ENCODE results near the gene LIFR.

LIFR gene

DNA sequence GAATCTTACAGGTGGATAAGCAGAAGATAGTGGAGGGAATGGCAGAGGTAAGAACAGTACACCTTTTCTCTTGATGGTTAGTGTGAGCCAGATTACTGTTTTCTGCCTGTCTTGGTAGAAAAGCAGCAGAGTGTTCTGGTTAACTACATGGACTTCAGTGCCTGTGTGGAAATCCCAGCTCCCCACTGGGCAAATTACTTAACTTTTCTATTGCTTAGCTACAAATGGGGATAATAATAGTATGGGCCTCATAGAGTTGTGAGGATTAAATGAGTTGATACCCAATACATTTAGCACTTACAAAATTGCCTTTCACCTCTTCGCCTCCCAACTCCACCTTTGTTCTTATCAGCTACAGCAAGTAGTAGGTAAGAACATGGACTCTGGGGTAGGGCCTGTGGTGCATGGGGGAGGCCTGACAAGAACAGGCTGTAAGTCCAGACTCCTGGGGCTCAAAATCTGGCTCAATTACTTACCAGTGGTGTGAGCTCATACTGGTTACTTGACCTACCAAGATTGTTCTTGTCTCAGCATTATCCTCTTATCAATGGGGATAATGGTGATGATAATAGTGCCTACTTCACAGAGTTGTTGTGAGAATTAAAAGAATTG is 125.1 kb downstream of the LIFR start:
- TF ChIP-seq, protein P1, sequence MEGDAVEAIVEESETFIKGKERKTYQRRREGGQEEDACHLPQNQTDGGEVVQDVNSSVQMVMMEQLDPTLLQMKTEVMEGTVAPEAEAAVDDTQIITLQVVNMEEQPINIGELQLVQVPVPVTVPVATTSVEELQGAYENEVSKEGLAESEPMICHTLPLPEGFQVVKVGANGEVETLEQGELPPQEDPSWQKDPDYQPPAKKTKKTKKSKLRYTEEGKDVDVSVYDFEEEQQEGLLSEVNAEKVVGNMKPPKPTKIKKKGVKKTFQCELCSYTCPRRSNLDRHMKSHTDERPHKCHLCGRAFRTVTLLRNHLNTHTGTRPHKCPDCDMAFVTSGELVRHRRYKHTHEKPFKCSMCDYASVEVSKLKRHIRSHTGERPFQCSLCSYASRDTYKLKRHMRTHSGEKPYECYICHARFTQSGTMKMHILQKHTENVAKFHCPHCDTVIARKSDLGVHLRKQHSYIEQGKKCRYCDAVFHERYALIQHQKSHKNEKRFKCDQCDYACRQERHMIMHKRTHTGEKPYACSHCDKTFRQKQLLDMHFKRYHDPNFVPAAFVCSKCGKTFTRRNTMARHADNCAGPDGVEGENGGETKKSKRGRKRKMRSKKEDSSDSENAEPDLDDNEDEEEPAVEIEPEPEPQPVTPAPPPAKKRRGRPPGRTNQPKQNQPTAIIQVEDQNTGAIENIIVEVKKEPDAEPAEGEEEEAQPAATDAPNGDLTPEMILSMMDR (conservative IDR thresholded peaks at IDR 0.05; ENCODE audit: low read depth, low read length): no peak
- H3K27ac ChIP-seq: no peak overlapping the region
- no peak overlapping the region for H3K4me3 ChIP-seq (IDR thresholded peaks at IDR 0.05; ENCODE audit: insufficient read depth, low read depth, low read length)
- H3K79me2 ChIP-seq (ENCODE audit: insufficient read depth, low read depth): no peaks in the 10 kb centered on the region
- H3K36me3 ChIP-seq (ENCODE audit: insufficient read depth): no peaks in the 10 kb centered on the region
- H3K9ac ChIP-seq: no peak overlapping the region
- H3K4me2 ChIP-seq: no peak overlapping the region
- H2AFZ ChIP-seq (ENCODE audit: low read depth): no peak overlapping the region
- H3K4me1 ChIP-seq (ENCODE audit: low read depth, poor library complexity, severe bottlenecking): no peaks in the 10 kb centered on the region
- H3K27me3 ChIP-seq (ENCODE audit: insufficient read depth, low read depth): no peaks in the 10 kb centered on the region
- no peaks in the 10 kb centered on the region for H4K20me1 ChIP-seq (ENCODE audit: insufficient read depth)

DNA sequence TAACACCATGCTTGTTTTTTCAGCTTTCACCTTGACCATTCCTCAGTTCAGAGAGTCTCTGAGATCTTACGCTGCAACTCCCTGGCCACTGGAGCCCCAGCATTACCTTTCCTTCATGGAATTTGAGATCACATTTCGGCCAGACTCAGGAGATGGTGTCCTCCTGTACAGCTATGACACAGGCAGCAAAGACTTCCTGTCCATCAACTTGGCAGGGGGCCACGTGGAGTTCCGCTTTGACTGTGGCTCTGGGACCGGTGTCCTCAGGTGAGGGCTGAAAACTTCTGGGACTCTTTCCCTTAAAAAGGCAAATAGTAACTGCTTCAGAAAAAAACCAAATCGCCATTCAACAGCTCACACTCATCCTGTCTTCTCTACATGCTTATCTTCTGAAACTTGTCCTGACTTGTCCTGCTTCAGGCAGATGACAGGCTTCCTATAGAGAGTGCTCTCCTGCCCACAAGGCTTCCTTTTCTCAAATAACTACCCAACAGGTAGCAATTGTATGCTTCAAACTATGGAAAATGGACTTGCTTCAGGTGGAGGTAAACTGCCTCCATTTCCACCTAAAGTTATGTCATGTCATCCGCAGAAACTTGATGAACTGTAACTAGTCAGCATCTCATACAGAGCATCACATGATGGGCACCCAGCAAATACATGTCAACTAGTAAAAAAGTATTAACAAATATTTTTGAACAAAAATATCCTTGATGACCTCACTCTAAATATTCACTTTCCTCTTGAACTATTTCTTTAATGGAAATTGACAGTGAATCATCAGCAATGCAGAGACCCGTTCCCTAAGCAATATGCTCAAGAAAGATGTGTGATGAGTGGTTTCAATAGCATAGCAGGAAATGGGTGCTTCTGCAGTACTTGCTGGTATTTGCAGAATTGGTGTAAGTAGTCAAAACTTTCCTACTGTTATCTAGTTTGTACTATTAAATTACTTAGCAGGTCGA is 129.2 kb downstream of the LIFR start:
- Histone ChIP-seq H3K4me3 (IDR thresholded peaks at IDR 0.05; ENCODE audit: insufficient read depth, low read depth, low read length) (no peak overlapping the region), H3K27me3 (ENCODE audit: insufficient read depth, low read depth) (no peaks in the 10 kb centered on the region), H3K36me3 (ENCODE audit: insufficient read depth) (no peaks in the 10 kb centered on the region), H3K79me2 (ENCODE audit: insufficient read depth, low read depth) (no peaks in the 10 kb centered on the region), H3K27ac (no peak overlapping the region), H2AFZ (ENCODE audit: low read depth) (no peak overlapping the region), H4K20me1 (ENCODE audit: insufficient read depth) (no peaks in the 10 kb centered on the region), H3K9ac (no peak overlapping the region), H3K4me1 (ENCODE audit: low read depth, poor library complexity, severe bottlenecking) (no peaks in the 10 kb centered on the region), H3K4me2 (no peak overlapping the region)
- TF ChIP-seq, protein P1 (conservative IDR thresholded peaks at IDR 0.05; ENCODE audit: low read depth, low read length): no peak

DNA sequence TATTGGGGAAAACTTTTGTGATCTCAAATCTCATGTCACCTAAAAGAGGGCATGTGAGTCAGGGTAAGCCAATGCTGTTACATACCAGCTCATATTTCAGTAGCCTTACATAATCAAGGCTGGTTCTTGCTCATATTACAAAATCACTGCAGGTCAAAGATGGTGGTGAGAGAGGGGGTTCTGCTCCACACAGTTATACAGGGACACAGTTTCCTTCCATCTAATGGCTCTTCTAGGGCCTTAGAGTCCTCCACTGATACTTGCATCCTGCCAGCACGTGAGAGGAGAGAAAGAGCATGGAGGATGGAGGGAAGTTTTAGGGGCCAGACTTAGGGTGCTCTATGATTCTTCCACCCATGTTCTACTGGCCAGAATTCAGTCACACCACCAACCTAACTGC is 130.0 kb downstream of the LIFR start:
- Histone ChIP-seq H3K27ac (no peak overlapping the region), H4K20me1 (ENCODE audit: insufficient read depth) (no peaks in the 10 kb centered on the region), H3K4me3 (IDR thresholded peaks at IDR 0.05; ENCODE audit: insufficient read depth, low read depth, low read length) (no peak overlapping the region), H3K36me3 (ENCODE audit: insufficient read depth) (no peaks in the 10 kb centered on the region), H2AFZ (ENCODE audit: low read depth) (no peak overlapping the region), H3K79me2 (ENCODE audit: insufficient read depth, low read depth) (no peaks in the 10 kb centered on the region), H3K4me2 (no peak overlapping the region), H3K27me3 (ENCODE audit: insufficient read depth, low read depth) (no peaks in the 10 kb centered on the region), H3K4me1 (ENCODE audit: low read depth, poor library complexity, severe bottlenecking) (no peaks in the 10 kb centered on the region), H3K9ac (no peak overlapping the region)
- TF ChIP-seq, protein P1 (conservative IDR thresholded peaks at IDR 0.05; ENCODE audit: low read depth, low read length): no peak

Measured in KMS-11 (cell line).